SH-SY5Y (cell line): Measurements from ENCODE around the gene AQP1.

Experiments used
- GATA2 ChIP-seq: IDR thresholded peaks from 2 replicates; pipeline ENCODE4 v1.6.1; 2011; ENCODE audit warnings: mild to moderate bottlenecking, low read depth, low read length
- GATA3 ChIP-seq: IDR thresholded peaks from 2 replicates; pipeline ENCODE4 v1.6.1; 2011; ENCODE audit warnings: low read depth, mild to moderate bottlenecking, low read length, moderate library complexity

Gene AQP1

GRCh38 chr7:30917216-30917893 is 5.7 kb downstream of the AQP1 start:
- TF ChIP-seq GATA2 (no peak), GATA3 (no peak)

- TF ChIP-seq GATA3 = no peak
Measured at GRCh38 chr7:30918676-30919075, 7.0 kb downstream of the AQP1 start.

GRCh38 chr7:30920021-30920583 is 8.4 kb downstream of the AQP1 start:
- TF ChIP-seq GATA3 (no peak), GATA2 (no peak)

- no peak for TF ChIP-seq GATA3
- no peak for TF ChIP-seq GATA2
Measured at GRCh38 chr7:30920584-30921539, 9.2 kb downstream of the AQP1 start.

- TF ChIP-seq GATA3 = no peak
Measured at GRCh38 chr7:30921540-30922401, 10.1 kb downstream of the AQP1 start.

- TF ChIP-seq GATA2 = no peak
- TF ChIP-seq GATA3 = no peak
Measured at GRCh38 chr7:30922596-30922995, 10.9 kb downstream of the AQP1 start.

GRCh38 chr7:30923009-30923773 is 11.5 kb downstream of the AQP1 start:
- TF ChIP-seq GATA3 = no peak
- no peak for TF ChIP-seq GATA2

- no peak for TF ChIP-seq GATA2
Measured at GRCh38 chr7:30923774-30924413, 12.2 kb downstream of the AQP1 start.

- TF ChIP-seq GATA3 (no peak), GATA2 (no peak)
Measured at GRCh38 chr7:30924624-30925023, 13.0 kb downstream of the AQP1 start.

GRCh38 chr7:30925117-30925516 is 13.5 kb downstream of the AQP1 start:
- TF ChIP-seq GATA2 (no peak), GATA3 (no peak)

- TF ChIP-seq GATA2 = no peak
- no peak for TF ChIP-seq GATA3
Measured at GRCh38 chr7:30925913-30926312, 14.3 kb downstream of the AQP1 start.

GRCh38 chr7:30926313-30926712 is 14.7 kb downstream of the AQP1 start:
- TF ChIP-seq GATA2 (peak; percentile 88), GATA3 (no peak)

- TF ChIP-seq GATA3 (no peak), GATA2 (no peak)
Measured at GRCh38 chr7:30927040-30927439, 15.4 kb downstream of the AQP1 start.

GRCh38 chr7:30927559-30927958 is 15.9 kb downstream of the AQP1 start:
- TF ChIP-seq GATA3 (no peak), GATA2 (no peak)
